ENCODE data around the gene DDAH1.

GRCh38 chr1:85445906-85446305 lies 19.1 kb downstream of the DDAH1 start:
- TF ChIP-seq CTCF (IDR thresholded peaks at IDR 0.05) = no peak
- no peak for TF ChIP-seq POLR2A (IDR thresholded peaks at IDR 0.05)
- TF ChIP-seq POLR2AphosphoS5 (IDR thresholded peaks at IDR 0.05; ENCODE audit: insufficient read depth in 1 of 2, low read depth in 1 of 2) = no peak

Measured in vagina (tissue), 2 donors.